Measurements from ENCODE around the gene GOSR2.

- TF ChIP-seq POLR2A (IDR thresholded peaks at IDR 0.05; ENCODE audit: borderline replicate concordance, extremely low read depth, insufficient read depth, insufficient read length) (no peak), ELF1 (IDR thresholded peaks at IDR 0.05; ENCODE audit: borderline replicate concordance, low read depth) (no peak), SIN3A (IDR thresholded peaks at IDR 0.05; ENCODE audit: low read depth) (no peak), EZH2 (IDR thresholded peaks at IDR 0.05) (no peak), EGR1 (IDR thresholded peaks at IDR 0.05; ENCODE audit: low read depth) (no peak), TCF7L2 (IDR thresholded peaks at IDR 0.05; ENCODE audit: borderline replicate concordance, extremely low read depth, insufficient read depth, insufficient read length) (no peak), SRF (IDR thresholded peaks at IDR 0.05; ENCODE audit: low read depth) (no peak), EZH2phosphoT487 (IDR thresholded peaks at IDR 0.05; ENCODE audit: borderline replicate concordance) (no peak)
- TF ChIP-seq, protein P1, sequence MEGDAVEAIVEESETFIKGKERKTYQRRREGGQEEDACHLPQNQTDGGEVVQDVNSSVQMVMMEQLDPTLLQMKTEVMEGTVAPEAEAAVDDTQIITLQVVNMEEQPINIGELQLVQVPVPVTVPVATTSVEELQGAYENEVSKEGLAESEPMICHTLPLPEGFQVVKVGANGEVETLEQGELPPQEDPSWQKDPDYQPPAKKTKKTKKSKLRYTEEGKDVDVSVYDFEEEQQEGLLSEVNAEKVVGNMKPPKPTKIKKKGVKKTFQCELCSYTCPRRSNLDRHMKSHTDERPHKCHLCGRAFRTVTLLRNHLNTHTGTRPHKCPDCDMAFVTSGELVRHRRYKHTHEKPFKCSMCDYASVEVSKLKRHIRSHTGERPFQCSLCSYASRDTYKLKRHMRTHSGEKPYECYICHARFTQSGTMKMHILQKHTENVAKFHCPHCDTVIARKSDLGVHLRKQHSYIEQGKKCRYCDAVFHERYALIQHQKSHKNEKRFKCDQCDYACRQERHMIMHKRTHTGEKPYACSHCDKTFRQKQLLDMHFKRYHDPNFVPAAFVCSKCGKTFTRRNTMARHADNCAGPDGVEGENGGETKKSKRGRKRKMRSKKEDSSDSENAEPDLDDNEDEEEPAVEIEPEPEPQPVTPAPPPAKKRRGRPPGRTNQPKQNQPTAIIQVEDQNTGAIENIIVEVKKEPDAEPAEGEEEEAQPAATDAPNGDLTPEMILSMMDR (IDR thresholded peaks at IDR 0.05 in 2 of 3, conservative IDR thresholded peaks at IDR 0.05 in 1 of 3; ENCODE audit: borderline replicate concordance in 1 of 3, insufficient read depth in 1 of 3, low read depth in 2 of 3, low read length in 2 of 3): no peak
Observed at GRCh38 chr17:46882666-46883065, 40.3 kb upstream of the GOSR2 start.

Data from HCT116 (cell line).